Caco-2 (cell line): ENCODE data around the gene ARHGEF7. TPM values are rescaled to one million over a fixed set of nuclear protein-coding genes. Genes with fewer than 3 reads are reported as not detected.

ENCODE experiments used
- BruUV-seq: library from RNA; stranded (reverse); fragments of 400-500 nt; replicated peaks from 2 replicates; lab custom pipeline; 2021; lab: Mats Ljungman, UMichigan
- CTCF ChIA-PET: fragments of 300-600 bp; sonication (Branson Sonifier 250); formaldehyde crosslinking; loops from one replicate; lab custom pipeline; 2022; ENCODE audit warnings: antibody characterized with exemption; lab: Charles Lee
- POLR2A ChIA-PET: fragments of 300-600 bp; sonication (Branson Sonifier 250); formaldehyde crosslinking; loops from one replicate; lab custom pipeline; 2022; ENCODE audit warnings: antibody characterized with exemption; lab: Charles Lee
- DNase-seq, 2 experiments: peaks; one replicate each; pipeline versions ENCODE4 v3.0.0 to v3.0.0-alpha.2; 2020 to 2022
- H3K27me3 ChIP-seq: replicated peaks from 2 replicates; pipeline ENCODE4 v1.6.0; 2011; ENCODE audit warnings: low read length; ENCODE audit not compliant: control insufficient read depth, insufficient read depth
- H3K36me3 ChIP-seq: 2 replicates; pipeline ENCODE4 v1.5.1; 2011; ENCODE audit warnings: low read length; ENCODE audit not compliant: control insufficient read depth, insufficient read depth
- H3K4me1 ChIP-seq: fragments of 250-450 bp; sonication (Bioruptor Pico); 2 replicates; pipeline ENCODE4 v1.5.1; 2020; ENCODE audit warnings: mild to moderate bottlenecking
- H3K4me3 ChIP-seq: 2 replicates; pipeline ENCODE4 v1.5.1; 2011; ENCODE audit warnings: low read depth, mild to moderate bottlenecking, control low read depth, low read length
- H3K9me3 ChIP-seq: fragments of 250-450 bp; sonication (Bioruptor Pico); 2 replicates; pipeline ENCODE4 v1.5.1; 2020; ENCODE audit warnings: mild to moderate bottlenecking, moderate library complexity
- H3K27ac Mint-ChIP-seq: one replicate; pipeline ENCODE4 v1.8.0; 2022; ENCODE audit warnings: mixed read lengths; ENCODE audit not compliant: unreplicated experiment
- H3K27me3 Mint-ChIP-seq: one replicate; pipeline ENCODE4 v1.8.0; 2022; ENCODE audit warnings: mixed read lengths; ENCODE audit not compliant: insufficient read depth, unreplicated experiment
- H3K36me3 Mint-ChIP-seq: one replicate; pipeline ENCODE4 v1.8.0; 2022; ENCODE audit warnings: mild to moderate bottlenecking, mixed read lengths; ENCODE audit not compliant: insufficient read depth, unreplicated experiment
- H3K4me1 Mint-ChIP-seq: one replicate; pipeline ENCODE4 v1.8.0; 2022; ENCODE audit warnings: low read depth, mixed read lengths; ENCODE audit not compliant: unreplicated experiment
- H3K4me3 Mint-ChIP-seq: one replicate; pipeline ENCODE4 v1.8.0; 2022; ENCODE audit warnings: mild to moderate bottlenecking, moderate library complexity, mixed read lengths; ENCODE audit not compliant: unreplicated experiment
- H3K9me3 Mint-ChIP-seq: one replicate; pipeline ENCODE4 v1.8.0; 2022; ENCODE audit warnings: mixed read lengths; ENCODE audit not compliant: unreplicated experiment
- intact Hi-C: fragments of 100-400 bp; cut with micrococcal nuclease; formaldehyde crosslinking; loops from one replicate; pipeline ENCODE4 v1.10.0; 2022; ENCODE audit not compliant: unreplicated experiment
- total RNA-seq: library from RNA; stranded (reverse); gene quantifications from 2 replicates; pipeline ENCODE4 v1.2.3, GENCODE V29; 2022
- TF ChIP-seq, protein P1 (sequence below), 2 experiments: fragments of 200-600 bp in 1 of 2; IDR thresholded peaks; 1 replicate in 1 of 2; 2 replicates in 1 of 2; pipeline versions ENCODE4 v1.5.1 to v1.8.0; 2011 to 2022; ENCODE audit warnings: antibody characterized with exemption in 1 of 2, control low read depth in 1 of 2, inconsistent platforms in 1 of 2, low read depth in 1 of 2, low read length in 1 of 2, mild to moderate bottlenecking in 1 of 2, moderate library complexity in 1 of 2; ENCODE audit not compliant: insufficient read depth in 1 of 2, severe bottlenecking in 1 of 2, unreplicated experiment in 1 of 2

The ARHGEF7 gene
- total RNA-seq, 1 experiment from 2014 or later: 60.5 TPM

DNA sequence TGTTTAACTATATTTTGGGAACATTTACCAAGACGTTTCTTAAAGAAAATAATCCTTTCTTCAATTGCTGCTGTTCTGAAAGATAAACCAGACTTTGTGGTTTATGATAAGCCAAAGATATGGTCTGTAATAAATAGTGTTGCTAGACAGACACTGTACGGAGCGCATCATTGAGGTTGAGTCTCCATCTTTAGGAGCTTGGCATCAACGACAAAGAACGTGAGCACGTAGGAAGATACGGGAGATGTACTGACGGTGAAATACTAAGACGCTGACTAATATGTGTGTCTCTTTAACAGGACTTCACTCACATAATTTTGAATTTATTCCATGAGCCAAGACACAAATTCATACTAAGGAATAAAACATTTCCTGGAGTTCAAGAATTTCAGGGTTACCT lies 221.6 kb downstream of the ARHGEF7 start:
- no peaks in the 10 kb centered on the region for H3K4me1 ChIP-seq
- H3K36me3 Mint-ChIP-seq: no peaks in the 10 kb centered on the region
- intact Hi-C loops: no loop called here
- H3K27me3 Mint-ChIP-seq: peaks cover 11% of the 10 kb centered on the region
- TF ChIP-seq, protein P1, sequence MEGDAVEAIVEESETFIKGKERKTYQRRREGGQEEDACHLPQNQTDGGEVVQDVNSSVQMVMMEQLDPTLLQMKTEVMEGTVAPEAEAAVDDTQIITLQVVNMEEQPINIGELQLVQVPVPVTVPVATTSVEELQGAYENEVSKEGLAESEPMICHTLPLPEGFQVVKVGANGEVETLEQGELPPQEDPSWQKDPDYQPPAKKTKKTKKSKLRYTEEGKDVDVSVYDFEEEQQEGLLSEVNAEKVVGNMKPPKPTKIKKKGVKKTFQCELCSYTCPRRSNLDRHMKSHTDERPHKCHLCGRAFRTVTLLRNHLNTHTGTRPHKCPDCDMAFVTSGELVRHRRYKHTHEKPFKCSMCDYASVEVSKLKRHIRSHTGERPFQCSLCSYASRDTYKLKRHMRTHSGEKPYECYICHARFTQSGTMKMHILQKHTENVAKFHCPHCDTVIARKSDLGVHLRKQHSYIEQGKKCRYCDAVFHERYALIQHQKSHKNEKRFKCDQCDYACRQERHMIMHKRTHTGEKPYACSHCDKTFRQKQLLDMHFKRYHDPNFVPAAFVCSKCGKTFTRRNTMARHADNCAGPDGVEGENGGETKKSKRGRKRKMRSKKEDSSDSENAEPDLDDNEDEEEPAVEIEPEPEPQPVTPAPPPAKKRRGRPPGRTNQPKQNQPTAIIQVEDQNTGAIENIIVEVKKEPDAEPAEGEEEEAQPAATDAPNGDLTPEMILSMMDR (IDR thresholded peaks at IDR 0.05; ENCODE audit: insufficient read depth in 1 of 2, low read depth in 1 of 2, low read length in 1 of 2, severe bottlenecking in 1 of 2, unreplicated experiment in 1 of 2): no peak
- H3K27ac Mint-ChIP-seq: no peak overlapping the region
- no peak for DNase-seq
- no peaks in the 10 kb centered on the region for H3K27me3 ChIP-seq
- CTCF ChIA-PET: no interaction called here
- 0 out of 2 replicates have a peak, but pooled peaks cover 4% of the 10 kb centered on the region for H3K9me3 ChIP-seq
- no TSS peak for BruUV-seq
- H3K4me3 ChIP-seq: no peak overlapping the region
- no peaks in the 10 kb centered on the region for H3K4me1 Mint-ChIP-seq
- no peaks in the 10 kb centered on the region for H3K9me3 Mint-ChIP-seq
- POLR2A ChIA-PET: no interaction called here
- no peaks in the 10 kb centered on the region for H3K36me3 ChIP-seq
- H3K4me3 Mint-ChIP-seq: no peak overlapping the region

DNA sequence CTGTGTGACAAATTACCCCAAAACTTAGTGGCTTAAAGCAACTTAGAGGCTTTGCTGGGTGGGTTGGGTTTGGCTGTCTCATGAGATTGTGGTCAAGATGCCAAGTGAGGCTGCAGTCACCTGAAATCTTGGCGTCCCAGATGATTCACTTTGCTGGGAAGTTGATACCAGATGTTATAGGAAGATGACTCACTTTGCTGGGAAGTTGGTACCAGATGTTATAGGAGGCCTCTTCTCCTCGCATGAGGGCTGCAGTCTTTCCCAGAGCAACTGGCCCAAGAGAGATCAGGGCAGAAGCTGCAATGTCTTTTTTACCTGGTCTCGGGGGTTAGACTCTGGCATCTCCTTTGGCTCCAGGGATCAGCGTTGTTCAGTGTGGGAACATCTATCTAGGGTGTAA lies 222.1 kb downstream of the ARHGEF7 start:
- no peaks in the 10 kb centered on the region for H3K4me1 Mint-ChIP-seq
- BruUV-seq: no TSS peak
- Histone ChIP-seq H3K27me3 (no peaks in the 10 kb centered on the region), H3K9me3 (0 out of 2 replicates have a peak, but pooled peaks cover 4% of the 10 kb centered on the region), H3K36me3 (no peaks in the 10 kb centered on the region), H3K4me1 (no peaks in the 10 kb centered on the region), H3K4me3 (no peak overlapping the region)
- H3K4me3 Mint-ChIP-seq: no peak overlapping the region
- H3K36me3 Mint-ChIP-seq: no peaks in the 10 kb centered on the region
- H3K27me3 Mint-ChIP-seq: peaks cover 11% of the 10 kb centered on the region
- TF ChIP-seq, protein P1 (IDR thresholded peaks at IDR 0.05; ENCODE audit: insufficient read depth in 1 of 2, low read depth in 1 of 2, low read length in 1 of 2, severe bottlenecking in 1 of 2, unreplicated experiment in 1 of 2): no peak
- intact Hi-C loops: no loop called here
- H3K9me3 Mint-ChIP-seq: no peaks in the 10 kb centered on the region
- DNase-seq: no peak
- H3K27ac Mint-ChIP-seq: no peak overlapping the region
- ChIA-PET CTCF (no interaction called here), POLR2A (no interaction called here)

DNA sequence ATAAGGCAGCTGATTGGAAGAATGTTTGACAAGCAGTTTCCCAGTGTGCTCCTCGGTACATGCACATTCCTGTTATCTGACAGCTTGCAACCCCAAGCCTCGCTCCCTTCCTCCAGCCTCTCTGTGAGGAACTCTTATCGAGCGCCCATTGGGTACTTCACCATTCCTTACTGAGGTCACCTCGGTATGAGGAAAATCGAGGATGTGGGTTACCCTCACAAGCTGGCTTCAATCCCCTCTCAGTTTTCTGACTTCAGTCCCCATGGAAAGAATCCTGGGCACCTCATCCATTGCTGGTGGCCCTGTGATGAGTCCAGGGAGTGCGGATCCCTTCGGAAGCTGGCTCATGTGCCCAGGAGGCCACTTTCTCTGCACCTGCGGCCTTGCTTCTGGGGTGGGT lies 222.6 kb downstream of the ARHGEF7 start:
- no peaks in the 10 kb centered on the region for H3K4me1 Mint-ChIP-seq
- H3K36me3 Mint-ChIP-seq: no peaks in the 10 kb centered on the region

More for the DNA sequence above, 222.6 kb downstream of the ARHGEF7 start:
- Mint-ChIP-seq H3K27ac (no peak overlapping the region), H3K27me3 (peaks cover 11% of the 10 kb centered on the region), H3K9me3 (no peaks in the 10 kb centered on the region), H3K4me3 (no peak overlapping the region)
- ChIA-PET CTCF (no interaction called here), POLR2A (no interaction called here)
- no peaks in the 10 kb centered on the region for H3K36me3 ChIP-seq
- intact Hi-C loops: no loop called here
- BruUV-seq: no TSS peak
- no peaks in the 10 kb centered on the region for H3K4me1 ChIP-seq
- no peak overlapping the region for H3K4me3 ChIP-seq
- H3K27me3 ChIP-seq: no peaks in the 10 kb centered on the region
- DNase-seq: no peak
- TF ChIP-seq, protein P1 (IDR thresholded peaks at IDR 0.05; ENCODE audit: insufficient read depth in 1 of 2, low read depth in 1 of 2, low read length in 1 of 2, severe bottlenecking in 1 of 2, unreplicated experiment in 1 of 2): no peak
- H3K9me3 ChIP-seq: 0 out of 2 replicates have a peak, but pooled peaks cover 3% of the 10 kb centered on the region
